Osteoblast (primary cell): ENCODE measurements around the gene CCDC60. TPM values are rescaled to one million over a fixed set of nuclear protein-coding genes. Genes with fewer than 3 reads are reported as not detected.

Experiments
- DNase-seq: peaks from one replicate; pipeline ENCODE4 v3.0.0; 2011; ENCODE audit warnings: low spot score, mixed read lengths; ENCODE audit not compliant: insufficient read length; ENCODE audit errors: missing footprints
- H2AFZ ChIP-seq: 2 replicates; pipeline ENCODE4 v1.6.0; 2011; ENCODE audit warnings: mild to moderate bottlenecking, low read length
- H3K27ac ChIP-seq: 2 replicates; pipeline ENCODE4 v1.5.1; 2011; ENCODE audit warnings: mild to moderate bottlenecking, low read depth, low read length, moderate library complexity
- H3K27me3 ChIP-seq: 2 replicates; pipeline ENCODE4 v1.6.0; 2012; ENCODE audit warnings: mild to moderate bottlenecking, control low read depth, inconsistent platforms, low read length, moderate library complexity; ENCODE audit not compliant: insufficient read depth
- H3K36me3 ChIP-seq: 2 replicates; pipeline ENCODE4 v1.5.1; 2011; ENCODE audit warnings: mild to moderate bottlenecking, low read length, control low read depth, moderate library complexity; ENCODE audit not compliant: insufficient read depth
- H3K4me1 ChIP-seq: 2 replicates; pipeline ENCODE4 v1.5.1; 2011; ENCODE audit warnings: mild to moderate bottlenecking, low read length, control low read depth, moderate library complexity; ENCODE audit not compliant: insufficient read depth
- H3K4me2 ChIP-seq: 2 replicates; pipeline ENCODE4 v1.6.0; 2011; ENCODE audit warnings: mild to moderate bottlenecking, low read length; ENCODE audit not compliant: insufficient read depth
- H3K4me3 ChIP-seq: fragments of 200-600 bp; sonication (generic); 3 replicates; pipeline ENCODE4 v1.5.1; 2012; ENCODE audit warnings: mild to moderate bottlenecking, low read length, inconsistent platforms; ENCODE audit not compliant: insufficient read depth
- H3K79me2 ChIP-seq: 2 replicates; pipeline ENCODE4 v1.6.0; 2012; ENCODE audit warnings: mild to moderate bottlenecking, low read length, control low read depth, inconsistent platforms; ENCODE audit not compliant: insufficient read depth
- H3K9me3 ChIP-seq: 2 replicates; pipeline ENCODE4 v1.5.1; 2011; ENCODE audit warnings: low read depth, low read length, control low read depth
- H4K20me1 ChIP-seq: 2 replicates; pipeline ENCODE4 v1.6.0; 2012; ENCODE audit warnings: mild to moderate bottlenecking, low read length, control low read depth; ENCODE audit not compliant: insufficient read depth
- total RNA-seq: library from RNA; depleted of rRNA; stranded (reverse); fragments of >200 nt; gene quantifications from 2 replicates; pipeline ENCODE4 v1.2.3, GENCODE V29; 2012
- TF ChIP-seq, protein P1 (sequence below): IDR thresholded peaks from 2 replicates; pipeline ENCODE4 v1.5.1; 2011; ENCODE audit warnings: mild to moderate bottlenecking, low read depth, low read length, moderate library complexity; ENCODE audit errors: extremely low read depth

CCDC60 gene
- total RNA-seq, 1 donor = not detected

DNA sequence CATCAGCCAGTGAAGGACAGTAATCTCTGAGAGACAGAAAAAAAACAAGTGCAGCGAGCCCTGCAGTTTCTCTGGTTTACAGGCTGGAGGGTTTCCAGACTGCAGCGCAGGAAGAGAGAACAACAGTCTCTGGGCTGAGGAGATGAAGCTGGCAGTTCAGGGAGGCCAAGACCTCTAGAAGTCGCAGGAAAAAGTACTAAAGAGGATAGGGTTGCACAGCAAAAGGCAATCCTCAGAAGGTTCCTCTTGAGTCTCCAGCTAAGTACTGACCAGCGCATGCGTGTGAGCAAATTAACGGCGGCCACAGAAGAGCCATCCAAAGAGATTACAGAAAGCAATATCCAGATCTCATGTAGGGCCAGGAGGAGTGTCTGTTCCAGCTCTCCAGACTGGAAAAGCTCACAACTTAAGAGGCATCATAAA, 12.2 kb upstream of the CCDC60 start:
- no peak for DNase-seq
- H3K4me2 ChIP-seq = no peak overlapping the region

DNA sequence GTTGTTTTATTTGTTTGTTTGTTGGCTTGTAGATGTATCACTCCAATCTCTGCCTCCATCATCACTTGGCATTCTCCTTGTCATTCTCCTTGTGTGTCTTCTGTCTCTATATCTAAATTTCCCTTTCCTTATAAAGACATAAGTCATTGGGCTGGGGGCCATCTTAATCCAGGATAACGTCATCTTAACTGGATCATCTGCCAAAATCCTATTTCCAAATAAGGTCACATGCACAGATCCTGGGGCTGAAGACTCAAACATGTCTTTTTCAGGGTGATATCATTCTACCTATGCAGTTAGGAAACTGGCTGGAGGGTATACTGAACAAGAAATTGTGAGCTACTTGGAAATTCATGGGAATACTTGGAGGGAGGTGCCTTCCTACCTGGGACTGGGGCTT, 8.7 kb upstream of the CCDC60 start:
- no peak for DNase-seq
- no peaks in the 10 kb centered on the region for H3K4me1 ChIP-seq
- no peak overlapping the region for H3K4me3 ChIP-seq
- no peak overlapping the region for H2AFZ ChIP-seq
- H3K9me3 ChIP-seq = no peaks in the 10 kb centered on the region
- no peaks in the 10 kb centered on the region for H3K36me3 ChIP-seq
- H3K27ac ChIP-seq = no peak overlapping the region
- no peaks in the 10 kb centered on the region for H4K20me1 ChIP-seq
- no peaks in the 10 kb centered on the region for H3K27me3 ChIP-seq
- TF ChIP-seq, protein P1, sequence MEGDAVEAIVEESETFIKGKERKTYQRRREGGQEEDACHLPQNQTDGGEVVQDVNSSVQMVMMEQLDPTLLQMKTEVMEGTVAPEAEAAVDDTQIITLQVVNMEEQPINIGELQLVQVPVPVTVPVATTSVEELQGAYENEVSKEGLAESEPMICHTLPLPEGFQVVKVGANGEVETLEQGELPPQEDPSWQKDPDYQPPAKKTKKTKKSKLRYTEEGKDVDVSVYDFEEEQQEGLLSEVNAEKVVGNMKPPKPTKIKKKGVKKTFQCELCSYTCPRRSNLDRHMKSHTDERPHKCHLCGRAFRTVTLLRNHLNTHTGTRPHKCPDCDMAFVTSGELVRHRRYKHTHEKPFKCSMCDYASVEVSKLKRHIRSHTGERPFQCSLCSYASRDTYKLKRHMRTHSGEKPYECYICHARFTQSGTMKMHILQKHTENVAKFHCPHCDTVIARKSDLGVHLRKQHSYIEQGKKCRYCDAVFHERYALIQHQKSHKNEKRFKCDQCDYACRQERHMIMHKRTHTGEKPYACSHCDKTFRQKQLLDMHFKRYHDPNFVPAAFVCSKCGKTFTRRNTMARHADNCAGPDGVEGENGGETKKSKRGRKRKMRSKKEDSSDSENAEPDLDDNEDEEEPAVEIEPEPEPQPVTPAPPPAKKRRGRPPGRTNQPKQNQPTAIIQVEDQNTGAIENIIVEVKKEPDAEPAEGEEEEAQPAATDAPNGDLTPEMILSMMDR = no peak
- H3K4me2 ChIP-seq = no peak overlapping the region
- no peaks in the 10 kb centered on the region for H3K79me2 ChIP-seq

More for the DNA sequence above, 12.2 kb upstream of the CCDC60 start:
- Histone ChIP-seq H3K27ac (no peak overlapping the region), H3K79me2 (no peaks in the 10 kb centered on the region), H4K20me1 (no peaks in the 10 kb centered on the region), H3K4me3 (no peak overlapping the region), H3K4me1 (no peaks in the 10 kb centered on the region), H3K27me3 (no peaks in the 10 kb centered on the region), H3K9me3 (no peaks in the 10 kb centered on the region), H3K36me3 (no peaks in the 10 kb centered on the region), H2AFZ (no peak overlapping the region)
- TF ChIP-seq, protein P1 = no peak

DNA sequence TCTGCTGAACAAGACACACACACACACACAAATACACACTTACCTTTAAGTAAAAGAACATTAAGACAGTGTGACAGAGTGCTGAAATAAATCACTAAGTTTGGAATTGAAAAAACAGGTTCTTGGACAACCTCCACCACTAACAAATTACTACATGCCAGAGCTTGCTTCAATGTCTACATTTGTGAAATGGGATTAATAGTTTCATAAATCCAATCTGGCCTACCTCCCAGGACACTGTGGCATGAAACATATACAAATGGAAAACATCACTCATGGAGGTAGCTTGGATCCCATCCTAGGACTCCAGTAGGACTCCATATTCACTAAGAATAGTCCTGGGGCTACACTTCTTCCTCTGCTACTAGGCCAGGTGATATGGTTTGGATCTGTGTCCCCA, 8.2 kb upstream of the CCDC60 start:
- Histone ChIP-seq H4K20me1 (no peaks in the 10 kb centered on the region), H3K27ac (no peak overlapping the region), H3K4me2 (no peak overlapping the region), H3K4me1 (no peaks in the 10 kb centered on the region), H2AFZ (no peak overlapping the region), H3K4me3 (no peak overlapping the region), H3K36me3 (no peaks in the 10 kb centered on the region), H3K27me3 (no peaks in the 10 kb centered on the region), H3K79me2 (no peaks in the 10 kb centered on the region), H3K9me3 (no peaks in the 10 kb centered on the region)
- DNase-seq = no peak
- TF ChIP-seq, protein P1 = no peak

DNA sequence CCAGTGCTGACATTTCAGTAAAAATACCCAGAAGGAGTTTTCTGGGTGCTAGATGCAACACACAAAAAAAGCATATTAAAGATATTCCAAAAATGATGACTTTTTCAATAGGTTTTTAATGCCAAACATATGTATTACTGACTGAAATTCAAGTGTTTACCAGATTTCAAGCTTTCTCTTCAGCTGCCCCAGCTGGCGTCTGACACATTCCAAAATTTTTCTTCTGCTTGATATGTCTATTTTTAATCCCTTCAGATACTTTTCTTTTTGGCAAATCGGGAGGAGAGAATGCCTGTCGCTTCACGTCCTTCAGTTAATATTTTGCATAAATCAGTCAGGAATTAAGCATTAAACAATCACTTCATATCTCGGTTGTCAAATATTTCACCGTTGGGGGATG, 7.1 kb upstream of the CCDC60 start:
- no peak overlapping the region for H3K27ac ChIP-seq
- DNase-seq = no peak
- H3K36me3 ChIP-seq = no peaks in the 10 kb centered on the region
- no peaks in the 10 kb centered on the region for H3K4me1 ChIP-seq
- no peaks in the 10 kb centered on the region for H3K27me3 ChIP-seq
- H3K4me3 ChIP-seq = no peak overlapping the region
- TF ChIP-seq, protein P1 = no peak
- H3K79me2 ChIP-seq = no peaks in the 10 kb centered on the region
- H3K4me2 ChIP-seq = no peak overlapping the region
- H3K9me3 ChIP-seq = no peaks in the 10 kb centered on the region
- H4K20me1 ChIP-seq = no peaks in the 10 kb centered on the region
- no peak overlapping the region for H2AFZ ChIP-seq
